GM18508 (cell line): Measurements from ENCODE around the gene ADPRS.

Experiments
- ATAC-seq: cut with Tn5 transposase; IDR thresholded peaks from one replicate; pipeline ENCODE4 v1.9.1; 2021; ENCODE audit warnings: moderate number of reproducible peaks; ENCODE audit not compliant: insufficient read depth, unreplicated experiment

The ADPRS gene

GRCh38 chr1:36087233-36088123, 1.2 kb upstream of the ADPRS start:
- ATAC-seq: no peak

GRCh38 chr1:36088265-36088576, 471 bp upstream of the ADPRS start:
- ATAC-seq: no peak

- no peak for ATAC-seq
Measured at GRCh38 chr1:36089393-36090121, 865 bp downstream of the ADPRS start.

GRCh38 chr1:36091141-36091540, 2.4 kb downstream of the ADPRS start:
- no peak for ATAC-seq

- no peak for ATAC-seq
Measured at GRCh38 chr1:36091698-36092097, 3.0 kb downstream of the ADPRS start.

- ATAC-seq: no peak
Measured at GRCh38 chr1:36092166-36092797, 3.6 kb downstream of the ADPRS start.

- ATAC-seq: no peak
Measured at GRCh38 chr1:36092798-36093185, 4.1 kb downstream of the ADPRS start.

GRCh38 chr1:36093226-36093625, 4.5 kb downstream of the ADPRS start:
- ATAC-seq: no peak

GRCh38 chr1:36093929-36094328, 5.2 kb downstream of the ADPRS start:
- no peak for ATAC-seq

- no peak for ATAC-seq
Measured at GRCh38 chr1:36094621-36095061, 5.9 kb downstream of the ADPRS start.

GRCh38 chr1:36095760-36096405, 7.2 kb downstream of the ADPRS start:
- ATAC-seq: no peak

- ATAC-seq: no peak
Measured at GRCh38 chr1:36096500-36097432, 8.1 kb downstream of the ADPRS start.

- ATAC-seq: no peak
Measured at GRCh38 chr1:36097693-36098585, 9.2 kb downstream of the ADPRS start.

GRCh38 chr1:36098650-36099365, 10.1 kb downstream of the ADPRS start:
- ATAC-seq: no peak

- ATAC-seq: no peak
Measured at GRCh38 chr1:36099681-36100341, 11.1 kb downstream of the ADPRS start.

GRCh38 chr1:36100376-36100775, 11.7 kb downstream of the ADPRS start:
- ATAC-seq: no peak

GRCh38 chr1:36101546-36101945, 12.9 kb downstream of the ADPRS start:
- ATAC-seq: no peak

- no peak for ATAC-seq
Measured at GRCh38 chr1:36106269-36106668, 17.6 kb downstream of the ADPRS start.
